Measurements from ENCODE around the gene TNFRSF13B. TPM values are rescaled to one million over a fixed set of nuclear protein-coding genes. Genes with fewer than 3 reads are reported as not detected.
"Not testable (repeated sequence)": the region's sequence is repeated elsewhere in the genome, so short reads cannot be mapped to it uniquely, and the experiment has no call there.

TNFRSF13B gene
- total and polyA plus RNA-seq, 4 donors: not detected

DNA sequence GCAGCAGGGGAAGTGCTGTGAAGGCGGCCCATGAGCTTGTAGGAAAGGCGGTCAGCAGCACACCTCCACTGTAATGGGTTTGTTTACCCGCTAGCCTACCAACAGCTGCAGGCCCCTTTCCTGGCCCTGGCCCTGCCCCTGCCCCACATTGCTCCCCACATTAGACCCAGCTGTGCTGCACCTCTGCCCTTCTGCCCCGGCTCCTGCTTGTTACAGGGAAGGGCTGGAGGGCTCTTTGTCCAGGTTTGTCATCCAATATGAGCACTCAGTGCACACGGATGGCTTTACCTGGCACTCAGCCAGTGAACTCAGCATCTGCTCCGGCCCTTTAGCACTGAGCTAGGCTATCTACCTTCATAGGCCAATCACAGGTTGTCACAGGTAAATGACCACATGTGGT lies 36.0 kb upstream of the TNFRSF13B start:
- WGBS (ENCODE audit: insufficient coverage): no CpG with 5 or more reads among the region's 6 CpGs

DNA sequence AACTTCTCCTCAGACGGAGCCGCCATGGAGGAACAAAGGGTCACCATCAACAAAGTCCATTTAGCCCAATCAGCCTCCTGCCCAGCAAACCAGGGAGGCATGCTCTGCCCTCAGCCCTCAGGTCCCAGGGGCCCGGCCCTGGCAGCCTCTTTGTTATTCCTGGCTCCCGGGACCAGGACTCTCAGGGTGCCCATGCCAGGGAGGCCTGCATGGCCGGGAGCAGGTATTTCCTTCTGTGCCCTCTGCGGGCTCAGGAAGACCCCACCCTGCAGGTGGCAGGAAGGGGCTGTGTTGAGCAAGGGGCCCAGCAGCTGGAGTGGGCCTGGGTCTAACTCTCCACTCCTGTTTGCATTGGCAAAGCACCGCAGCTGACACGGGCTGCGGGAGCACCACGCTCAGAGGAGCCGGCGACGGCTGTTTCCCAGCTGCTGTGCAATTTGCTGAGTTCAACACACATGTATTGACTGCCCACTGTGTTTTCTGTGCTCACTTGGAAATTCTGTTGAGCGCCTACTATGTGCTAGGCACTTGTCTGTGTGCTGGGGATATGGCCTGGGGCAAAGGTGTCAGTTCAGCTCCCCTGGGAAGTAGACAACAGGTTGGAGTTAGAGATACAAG lies 33.2 kb upstream of the TNFRSF13B start:
- peaks cover 16% of the 10 kb centered on the region for H3K4me1 ChIP-seq (ENCODE audit: control insufficient read depth, insufficient read depth, low read length)
- not testable (repeated sequence) for H3K27ac ChIP-seq (ENCODE audit: low read depth, low read length); H3K36me3 ChIP-seq (ENCODE audit: control insufficient read depth, insufficient read depth, low read length); H3K27me3 ChIP-seq (ENCODE audit: control insufficient read depth, insufficient read depth, low read length); H3K9me3 ChIP-seq (ENCODE audit: control insufficient read depth, insufficient read depth, low read length); H3K4me3 ChIP-seq (ENCODE audit: low read depth, low read length); DNase-seq (ENCODE audit: low read depth in 4 of 6, low spot score in 6 of 6)
- 66% methylated on average over 10 of the region's 14 CpGs for WGBS (ENCODE audit: insufficient coverage)

More for the DNA sequence above, 36.0 kb upstream of the TNFRSF13B start:
- not testable (repeated sequence) for H3K9me3 ChIP-seq (ENCODE audit: control insufficient read depth, insufficient read depth, low read length); H3K36me3 ChIP-seq (ENCODE audit: control insufficient read depth, insufficient read depth, low read length); H3K4me1 ChIP-seq (ENCODE audit: control insufficient read depth, insufficient read depth, low read length); DNase-seq (ENCODE audit: low read depth in 4 of 6, low spot score in 6 of 6); H3K4me3 ChIP-seq (ENCODE audit: low read depth, low read length); H3K27ac ChIP-seq (ENCODE audit: low read depth, low read length); H3K27me3 ChIP-seq (ENCODE audit: control insufficient read depth, insufficient read depth, low read length)

GRCh38 chr17:17004251-17004996 lies 32.5 kb upstream of the TNFRSF13B start:
- Histone ChIP-seq H3K36me3 (ENCODE audit: control insufficient read depth, insufficient read depth, low read length) (no peaks in the 10 kb centered on the region), H3K4me3 (ENCODE audit: low read depth, low read length) (no peak overlapping the region), H3K27me3 (ENCODE audit: control insufficient read depth, insufficient read depth, low read length) (no peaks in the 10 kb centered on the region), H3K27ac (ENCODE audit: low read depth, low read length) (no peak overlapping the region), H3K9me3 (ENCODE audit: control insufficient read depth, insufficient read depth, low read length) (no peaks in the 10 kb centered on the region), H3K4me1 (ENCODE audit: control insufficient read depth, insufficient read depth, low read length) (peaks cover 16% of the 10 kb centered on the region)
- no peak for DNase-seq (ENCODE audit: low read depth in 4 of 6, low spot score in 6 of 6)
- WGBS (ENCODE audit: insufficient coverage): 84% methylated on average over 18 of the region's 19 CpGs

DNA sequence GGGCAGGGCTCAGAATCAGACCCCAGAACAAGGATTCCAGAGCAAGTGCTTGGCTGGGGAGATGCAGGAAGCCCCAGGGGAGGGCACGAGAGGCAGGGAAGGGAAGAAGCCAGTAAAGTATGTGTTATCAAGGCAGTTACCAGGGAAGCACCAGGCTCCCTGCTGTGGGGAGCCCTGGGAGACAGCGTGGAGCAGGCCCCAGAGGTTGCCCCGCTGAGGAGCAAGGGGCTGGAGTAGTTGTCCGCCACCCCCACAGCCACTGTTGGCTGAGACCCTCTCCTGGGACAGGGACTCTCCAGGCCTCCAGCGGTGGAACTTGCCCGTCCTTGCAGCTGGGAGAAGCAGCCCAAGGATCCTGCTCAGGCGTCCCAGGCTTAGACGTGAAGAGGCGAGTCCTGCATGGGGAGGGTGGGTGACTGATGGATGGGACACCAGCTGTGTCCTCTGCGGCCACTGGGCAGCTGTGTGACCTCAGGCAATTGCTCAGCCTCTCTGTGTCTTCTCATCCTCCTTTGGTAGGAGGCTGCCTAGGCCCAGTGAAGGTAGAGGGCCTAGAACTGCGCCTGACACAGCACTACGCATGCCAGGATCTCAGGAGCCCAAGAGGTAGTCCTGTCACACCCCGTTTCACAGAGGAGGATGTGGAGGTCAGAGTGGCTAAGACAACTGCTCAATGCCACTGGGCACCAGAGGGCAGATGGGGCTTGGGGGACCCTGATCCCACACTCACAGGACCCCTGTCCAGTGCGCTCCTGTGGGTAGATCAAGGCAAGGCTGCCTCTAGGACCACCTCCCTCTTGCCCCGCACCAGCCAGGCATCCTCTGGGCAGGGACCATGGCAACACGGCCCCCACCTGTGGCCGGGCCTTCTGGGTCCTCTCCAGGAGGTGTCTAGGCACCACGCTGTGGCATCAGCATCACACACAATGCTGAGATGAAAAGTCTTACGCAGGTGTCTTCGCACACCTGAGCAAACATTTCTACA lies 31.1 kb upstream of the TNFRSF13B start:
- H3K4me3 ChIP-seq (ENCODE audit: low read depth, low read length); H3K36me3 ChIP-seq (ENCODE audit: control insufficient read depth, insufficient read depth, low read length); H3K27ac ChIP-seq (ENCODE audit: low read depth, low read length); H3K9me3 ChIP-seq (ENCODE audit: control insufficient read depth, insufficient read depth, low read length); DNase-seq (ENCODE audit: low read depth in 4 of 6, low spot score in 6 of 6); H3K27me3 ChIP-seq (ENCODE audit: control insufficient read depth, insufficient read depth, low read length): not testable (repeated sequence)
- H3K4me1 ChIP-seq (ENCODE audit: control insufficient read depth, insufficient read depth, low read length): peaks cover 16% of the 10 kb centered on the region
- 81% methylated on average over 19 of the region's 20 CpGs for WGBS (ENCODE audit: insufficient coverage)

- Histone ChIP-seq H3K4me3 (ENCODE audit: low read depth, low read length) (peak overlapping the region; percentile 5), H3K27me3 (ENCODE audit: control insufficient read depth, insufficient read depth, low read length) (no peaks in the 10 kb centered on the region), H3K9me3 (ENCODE audit: control insufficient read depth, insufficient read depth, low read length) (no peaks in the 10 kb centered on the region), H3K27ac (ENCODE audit: low read depth, low read length) (no peak overlapping the region), H3K4me1 (ENCODE audit: control insufficient read depth, insufficient read depth, low read length) (peaks cover 16% of the 10 kb centered on the region), H3K36me3 (ENCODE audit: control insufficient read depth, insufficient read depth, low read length) (no peaks in the 10 kb centered on the region)
- peak in 5 of 6 donors; percentile 33 to 79 (median 36) for DNase-seq (ENCODE audit: low read depth in 4 of 6, low spot score in 6 of 6)
- 23% methylated on average over 20 of the region's 22 CpGs for WGBS (ENCODE audit: insufficient coverage)
These were observed 30.1 kb upstream of the TNFRSF13B start for GRCh38 chr17:17001874-17002520.

GRCh38 chr17:17001076-17001777 lies 29.3 kb upstream of the TNFRSF13B start:
- Histone ChIP-seq H3K4me3 (ENCODE audit: low read depth, low read length) (peak overlapping the region; percentile 5), H3K36me3 (ENCODE audit: control insufficient read depth, insufficient read depth, low read length) (no peaks in the 10 kb centered on the region), H3K9me3 (ENCODE audit: control insufficient read depth, insufficient read depth, low read length) (no peaks in the 10 kb centered on the region), H3K27ac (ENCODE audit: low read depth, low read length) (no peak overlapping the region), H3K4me1 (ENCODE audit: control insufficient read depth, insufficient read depth, low read length) (peaks cover 16% of the 10 kb centered on the region), H3K27me3 (ENCODE audit: control insufficient read depth, insufficient read depth, low read length) (no peaks in the 10 kb centered on the region)
- no peak for DNase-seq (ENCODE audit: low read depth in 4 of 6, low spot score in 6 of 6)
- 89% methylated on average over 7 of the region's 9 CpGs for WGBS (ENCODE audit: insufficient coverage)

- Histone ChIP-seq H3K27me3 (ENCODE audit: control insufficient read depth, insufficient read depth, low read length) (no peaks in the 10 kb centered on the region), H3K27ac (ENCODE audit: low read depth, low read length) (no peak overlapping the region), H3K36me3 (ENCODE audit: control insufficient read depth, insufficient read depth, low read length) (no peaks in the 10 kb centered on the region), H3K4me3 (ENCODE audit: low read depth, low read length) (no peak overlapping the region), H3K9me3 (ENCODE audit: control insufficient read depth, insufficient read depth, low read length) (no peaks in the 10 kb centered on the region), H3K4me1 (ENCODE audit: control insufficient read depth, insufficient read depth, low read length) (peaks cover 16% of the 10 kb centered on the region)
- WGBS (ENCODE audit: insufficient coverage): 73% methylated on average over 4 of the region's 7 CpGs
- no peak for DNase-seq (ENCODE audit: low read depth in 4 of 6, low spot score in 6 of 6)
These were observed 28.2 kb upstream of the TNFRSF13B start for GRCh38 chr17:16999931-17000625.

GRCh38 chr17:16997514-16998429 lies 25.9 kb upstream of the TNFRSF13B start:
- peaks cover 15% of the 10 kb centered on the region for H3K4me1 ChIP-seq (ENCODE audit: control insufficient read depth, insufficient read depth, low read length)
- H3K9me3 ChIP-seq (ENCODE audit: control insufficient read depth, insufficient read depth, low read length): no peaks in the 10 kb centered on the region
- H3K36me3 ChIP-seq (ENCODE audit: control insufficient read depth, insufficient read depth, low read length): no peaks in the 10 kb centered on the region
- WGBS (ENCODE audit: insufficient coverage): 87% methylated on average over 12 of the region's 14 CpGs
- H3K4me3 ChIP-seq (ENCODE audit: low read depth, low read length): no peak overlapping the region
- no peaks in the 10 kb centered on the region for H3K27me3 ChIP-seq (ENCODE audit: control insufficient read depth, insufficient read depth, low read length)
- no peak overlapping the region for H3K27ac ChIP-seq (ENCODE audit: low read depth, low read length)
- peak in 1 of 6 donors; percentile 14 for DNase-seq (ENCODE audit: low read depth in 4 of 6, low spot score in 6 of 6)

Measured in spinal cord (tissue), 10 donors.